ENCODE measurements around the gene PRKG1.
"Not testable (repeated sequence)": the region's sequence is repeated elsewhere in the genome, so short reads cannot be mapped to it uniquely, and the experiment has no call there.

Gene PRKG1

DNA sequence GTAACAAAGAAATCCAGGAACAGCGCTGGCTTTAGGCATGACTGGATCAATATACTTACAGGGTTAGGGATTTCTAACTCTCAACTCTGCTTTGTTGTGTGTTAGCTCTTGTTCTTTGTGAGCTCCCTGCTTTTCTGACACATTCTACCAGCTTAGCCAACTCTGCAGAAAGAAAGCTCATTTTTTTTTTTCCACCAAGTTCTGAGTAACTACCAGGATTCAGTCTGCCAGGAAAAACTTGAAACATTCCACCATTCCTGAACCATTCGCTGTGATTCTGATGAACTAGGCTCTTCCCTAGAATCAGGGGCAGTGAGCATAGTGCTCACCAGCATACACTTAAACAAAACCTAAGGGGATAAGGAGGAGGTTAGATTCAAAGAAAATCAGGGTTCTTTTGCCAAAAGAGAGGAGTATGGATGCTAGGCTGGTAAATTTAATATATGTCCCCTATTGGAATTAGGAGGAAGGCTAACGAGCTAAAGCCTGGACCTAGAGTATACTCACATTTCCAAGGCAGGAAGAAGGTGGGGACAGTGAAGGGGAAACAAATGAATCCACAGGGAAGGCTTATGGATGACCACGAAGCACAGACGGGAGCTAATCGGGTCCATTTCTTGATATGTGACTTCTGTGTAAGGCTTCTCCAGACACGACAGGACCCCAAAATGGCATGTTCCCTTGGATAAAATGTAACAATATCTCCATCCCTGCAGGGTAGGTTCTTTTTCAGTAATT is 183.4 kb downstream of the PRKG1 start:
- H3K79me2 ChIP-seq (ENCODE audit: low read length): no peaks in the 10 kb centered on the region
- no peaks in the 10 kb centered on the region for H4K20me1 ChIP-seq (ENCODE audit: insufficient read depth, low read length)
- no peak overlapping the region for H3K4me3 ChIP-seq (ENCODE audit: low read length)
- H3K9me3 ChIP-seq (ENCODE audit: insufficient read depth, low read length): no peaks in the 10 kb centered on the region
- no peaks in the 10 kb centered on the region for H3K4me1 ChIP-seq (ENCODE audit: low read length)
- H3K36me3 ChIP-seq (replicated peaks; ENCODE audit: low read depth, low read length): no peaks in the 10 kb centered on the region
- H3K27me3 ChIP-seq (ENCODE audit: low read depth, low read length): no peaks in the 10 kb centered on the region
- TF ChIP-seq, protein P1, sequence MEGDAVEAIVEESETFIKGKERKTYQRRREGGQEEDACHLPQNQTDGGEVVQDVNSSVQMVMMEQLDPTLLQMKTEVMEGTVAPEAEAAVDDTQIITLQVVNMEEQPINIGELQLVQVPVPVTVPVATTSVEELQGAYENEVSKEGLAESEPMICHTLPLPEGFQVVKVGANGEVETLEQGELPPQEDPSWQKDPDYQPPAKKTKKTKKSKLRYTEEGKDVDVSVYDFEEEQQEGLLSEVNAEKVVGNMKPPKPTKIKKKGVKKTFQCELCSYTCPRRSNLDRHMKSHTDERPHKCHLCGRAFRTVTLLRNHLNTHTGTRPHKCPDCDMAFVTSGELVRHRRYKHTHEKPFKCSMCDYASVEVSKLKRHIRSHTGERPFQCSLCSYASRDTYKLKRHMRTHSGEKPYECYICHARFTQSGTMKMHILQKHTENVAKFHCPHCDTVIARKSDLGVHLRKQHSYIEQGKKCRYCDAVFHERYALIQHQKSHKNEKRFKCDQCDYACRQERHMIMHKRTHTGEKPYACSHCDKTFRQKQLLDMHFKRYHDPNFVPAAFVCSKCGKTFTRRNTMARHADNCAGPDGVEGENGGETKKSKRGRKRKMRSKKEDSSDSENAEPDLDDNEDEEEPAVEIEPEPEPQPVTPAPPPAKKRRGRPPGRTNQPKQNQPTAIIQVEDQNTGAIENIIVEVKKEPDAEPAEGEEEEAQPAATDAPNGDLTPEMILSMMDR (IDR thresholded peaks at IDR 0.05; ENCODE audit: low read depth, low read length): no peak
- TF ChIP-seq EZH2phosphoT487 (IDR thresholded peaks at IDR 0.05; ENCODE audit: low read depth): no peak
- H3K4me2 ChIP-seq (ENCODE audit: low read length): no peak overlapping the region
- no peak overlapping the region for H3K9ac ChIP-seq (ENCODE audit: low read length)
- H2AFZ ChIP-seq (ENCODE audit: low read depth, low read length): no peak overlapping the region
- no peak overlapping the region for H3K27ac ChIP-seq (ENCODE audit: low read length)

DNA sequence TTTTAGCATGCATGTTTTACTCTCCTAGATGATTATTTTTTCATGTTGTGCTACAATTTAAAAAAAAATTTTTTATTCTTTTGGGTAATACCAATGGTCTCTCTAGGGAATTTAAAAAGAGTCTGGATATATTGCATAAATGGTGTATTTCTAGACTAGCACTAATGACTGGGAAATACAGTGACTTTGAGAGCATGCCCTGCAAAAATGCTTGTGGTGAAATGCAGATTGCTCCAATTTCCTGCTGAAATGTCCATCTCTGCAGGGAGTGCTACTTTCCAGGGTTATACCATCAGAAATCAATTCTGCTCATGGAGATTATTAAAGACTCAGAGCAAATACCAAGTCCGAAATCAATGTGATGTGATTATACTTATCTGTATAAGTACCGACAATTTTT is 186.1 kb downstream of the PRKG1 start:
- Histone ChIP-seq H3K9me3 (ENCODE audit: insufficient read depth, low read length) (no peaks in the 10 kb centered on the region), H3K27me3 (ENCODE audit: low read depth, low read length) (no peaks in the 10 kb centered on the region), H3K27ac (ENCODE audit: low read length) (no peak overlapping the region), H2AFZ (ENCODE audit: low read depth, low read length) (no peak overlapping the region), H4K20me1 (ENCODE audit: insufficient read depth, low read length) (no peaks in the 10 kb centered on the region), H3K79me2 (ENCODE audit: low read length) (no peaks in the 10 kb centered on the region), H3K36me3 (replicated peaks; ENCODE audit: low read depth, low read length) (no peaks in the 10 kb centered on the region), H3K4me2 (ENCODE audit: low read length) (no peak overlapping the region), H3K9ac (ENCODE audit: low read length) (no peak overlapping the region), H3K4me3 (ENCODE audit: low read length) (no peak overlapping the region), H3K4me1 (ENCODE audit: low read length) (no peaks in the 10 kb centered on the region)
- TF ChIP-seq EZH2phosphoT487 (IDR thresholded peaks at IDR 0.05; ENCODE audit: low read depth): no peak
- TF ChIP-seq, protein P1 (IDR thresholded peaks at IDR 0.05; ENCODE audit: low read depth, low read length): no peak

DNA sequence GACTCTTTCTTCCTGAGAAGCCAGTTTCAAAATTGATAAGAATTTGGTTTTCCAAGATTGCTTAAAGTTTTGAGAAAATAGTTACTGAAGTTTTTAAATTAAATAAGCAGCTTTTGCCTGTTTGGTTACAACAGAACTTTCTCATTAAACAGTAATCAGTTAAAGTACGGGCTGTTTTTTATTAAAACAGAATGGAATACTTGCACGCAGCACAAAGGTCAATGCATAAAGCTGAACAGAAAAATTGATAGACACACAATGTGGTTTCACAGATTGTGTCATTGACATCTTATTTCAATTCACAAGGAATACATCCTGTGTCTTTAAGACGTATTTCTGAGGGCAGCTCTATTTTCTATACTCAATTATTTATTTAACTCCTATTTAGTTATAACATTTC is 192.2 kb downstream of the PRKG1 start:
- H3K27me3 ChIP-seq (ENCODE audit: low read depth, low read length): no peaks in the 10 kb centered on the region
- no peak overlapping the region for H2AFZ ChIP-seq (ENCODE audit: low read depth, low read length)
- H3K4me3 ChIP-seq (ENCODE audit: low read length): no peak overlapping the region
- H3K4me1 ChIP-seq (ENCODE audit: low read length): no peaks in the 10 kb centered on the region
- no peak overlapping the region for H3K27ac ChIP-seq (ENCODE audit: low read length)
- H3K79me2 ChIP-seq (ENCODE audit: low read length): no peaks in the 10 kb centered on the region
- H3K4me2 ChIP-seq (ENCODE audit: low read length): no peak overlapping the region
- no peak overlapping the region for H3K9ac ChIP-seq (ENCODE audit: low read length)
- TF ChIP-seq EZH2phosphoT487 (IDR thresholded peaks at IDR 0.05; ENCODE audit: low read depth): no peak
- TF ChIP-seq, protein P1 (IDR thresholded peaks at IDR 0.05; ENCODE audit: low read depth, low read length): no peak
- H4K20me1 ChIP-seq (ENCODE audit: insufficient read depth, low read length): no peaks in the 10 kb centered on the region
- H3K36me3 ChIP-seq (replicated peaks; ENCODE audit: low read depth, low read length): no peaks in the 10 kb centered on the region
- H3K9me3 ChIP-seq (ENCODE audit: insufficient read depth, low read length): no peaks in the 10 kb centered on the region

DNA sequence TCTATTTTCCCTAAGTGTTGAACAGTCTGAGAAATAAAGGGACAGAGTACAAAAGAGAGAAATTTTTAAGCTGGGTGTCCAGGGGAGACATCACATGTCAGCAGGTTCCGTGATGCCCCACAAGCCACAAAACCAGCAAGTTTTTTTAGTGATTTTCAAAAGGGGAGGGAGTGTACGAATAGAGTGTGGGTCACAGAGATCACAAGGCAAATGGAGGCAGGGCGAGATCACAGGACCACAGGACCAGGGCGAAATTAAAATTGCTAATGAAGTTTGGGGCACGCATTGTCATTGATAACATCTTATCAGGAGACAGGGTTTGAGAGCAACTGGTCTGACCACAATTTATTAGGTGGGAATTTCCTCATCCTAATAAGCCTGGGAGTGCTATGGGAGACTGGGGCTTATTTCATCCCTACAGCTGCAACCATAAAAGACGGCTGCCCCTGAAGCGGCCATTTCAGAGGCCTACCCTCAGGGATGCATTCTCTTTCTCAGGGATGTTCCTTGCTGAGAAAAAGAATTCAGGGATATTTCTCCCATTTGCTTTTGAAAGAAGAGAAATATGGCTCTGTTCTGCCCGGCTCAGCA is 193.8 kb downstream of the PRKG1 start:
- not testable (repeated sequence) for H3K4me2 ChIP-seq (ENCODE audit: low read length); H3K9ac ChIP-seq (ENCODE audit: low read length); H3K27me3 ChIP-seq (ENCODE audit: low read depth, low read length); H3K79me2 ChIP-seq (ENCODE audit: low read length); H4K20me1 ChIP-seq (ENCODE audit: insufficient read depth, low read length); H3K9me3 ChIP-seq (ENCODE audit: insufficient read depth, low read length); H2AFZ ChIP-seq (ENCODE audit: low read depth, low read length); H3K4me3 ChIP-seq (ENCODE audit: low read length); H3K4me1 ChIP-seq (ENCODE audit: low read length); H3K27ac ChIP-seq (ENCODE audit: low read length); H3K36me3 ChIP-seq (replicated peaks; ENCODE audit: low read depth, low read length)

Measured in OCI-LY3 (cell line).